GM23338 (cell line): ENCODE data around the gene UPF2. TPM values are rescaled to one million over a fixed set of nuclear protein-coding genes. Genes with fewer than 3 reads are reported as not detected.

Experiments used
- ATAC-seq: fragments of 200-7000 bp; cut with Tn5 transposase; 3 replicates; pipeline ENCODE4 v1.9.1; 2020
- DNase-seq: peaks from one replicate; pipeline ENCODE4 v3.0.0-alpha.2; 2015; ENCODE audit warnings: low spot score
- H2AFZ ChIP-seq: fragments of 200-600 bp; sonication (generic); 2 replicates; pipeline ENCODE4 v1.8.0; 2016; ENCODE audit warnings: antibody characterized with exemption, mild to moderate bottlenecking, moderate library complexity
- H3F3A ChIP-seq: fragments of 200-600 bp; sonication (generic); replicated peaks from 2 replicates; pipeline ENCODE4 v1.8.0; 2017; ENCODE audit warnings: antibody characterized with exemption, mixed run types, low read depth
- H3K27ac ChIP-seq: fragments of 200-600 bp; sonication (generic); 2 replicates; pipeline ENCODE4 v1.6.1; 2016; ENCODE audit warnings: low read depth
- H3K27me3 ChIP-seq: fragments of 200-600 bp; sonication (generic); 2 replicates; pipeline ENCODE4 v1.8.0; 2016; ENCODE audit warnings: mild to moderate bottlenecking, mixed run types, moderate library complexity; ENCODE audit not compliant: insufficient read depth
- H3K36me3 ChIP-seq: fragments of 200-600 bp; sonication (generic); 2 replicates; pipeline ENCODE4 v1.8.0; 2016; ENCODE audit warnings: mild to moderate bottlenecking; ENCODE audit not compliant: insufficient read depth
- H3K4me1 ChIP-seq: fragments of 200-600 bp; sonication (generic); 2 replicates; pipeline ENCODE4 v1.8.0; 2016; ENCODE audit warnings: mild to moderate bottlenecking, moderate library complexity; ENCODE audit not compliant: insufficient read depth
- H3K4me2 ChIP-seq: fragments of 200-600 bp; sonication (generic); 2 replicates; pipeline ENCODE4 v1.7.1; 2017; ENCODE audit warnings: mixed run types
- H3K4me3 ChIP-seq: fragments of 200-600 bp; sonication (generic); 2 replicates; pipeline ENCODE4 v1.6.1; 2016; ENCODE audit warnings: mixed run types
- H3K79me2 ChIP-seq: fragments of 200-600 bp; sonication (generic); replicated peaks from 2 replicates; pipeline ENCODE4 v1.8.0; 2017; ENCODE audit warnings: mild to moderate bottlenecking; ENCODE audit not compliant: insufficient read depth
- H3K9me2 ChIP-seq: fragments of 200-600 bp; sonication (generic); 2 replicates; pipeline ENCODE4 v1.8.0; 2017; ENCODE audit not compliant: insufficient read depth
- H4K20me1 ChIP-seq: fragments of 200-600 bp; sonication (generic); replicated peaks from 2 replicates; pipeline ENCODE4 v1.8.0; 2017; ENCODE audit warnings: mild to moderate bottlenecking; ENCODE audit not compliant: insufficient read depth
- H3K27ac Mint-ChIP-seq: 2 replicates; pipeline ENCODE4 v1.8.0; 2020; ENCODE audit warnings: inconsistent platforms, mild to moderate bottlenecking, moderate library complexity, mixed read lengths
- H3K27me3 Mint-ChIP-seq: 3 replicates; pipeline ENCODE4 v1.8.0; 2022; ENCODE audit warnings: low read depth, mild to moderate bottlenecking, moderate library complexity, mixed read lengths, inconsistent platforms; ENCODE audit not compliant: insufficient read depth, poor library complexity
- H3K36me3 Mint-ChIP-seq: 3 replicates; pipeline ENCODE4 v1.8.0; 2021; ENCODE audit warnings: low read depth, mild to moderate bottlenecking, inconsistent platforms, moderate library complexity, mixed read lengths
- H3K4me1 Mint-ChIP-seq: 3 replicates; pipeline ENCODE4 v1.8.0; 2020; ENCODE audit warnings: mild to moderate bottlenecking, inconsistent platforms, mixed read lengths
- H3K4me3 Mint-ChIP-seq: 3 replicates; pipeline ENCODE4 v1.8.0; 2021; ENCODE audit warnings: moderate library complexity, mild to moderate bottlenecking, inconsistent platforms, mixed read lengths
- H3K9me3 Mint-ChIP-seq: 3 replicates; pipeline ENCODE4 v1.8.0; 2020; ENCODE audit warnings: moderate library complexity, mild to moderate bottlenecking, inconsistent platforms, mixed read lengths
- CREB1 ChIP-seq: fragments of 250-450 bp; sonication (Bioruptor Pico); IDR thresholded peaks from 2 replicates; pipeline ENCODE4 v1.5.0; 2020; ENCODE audit warnings: low read depth, mild to moderate bottlenecking, moderate library complexity
- EZH2phosphoT487 ChIP-seq: fragments of 200-600 bp; sonication (generic); IDR thresholded peaks from one replicate; pipeline ENCODE4 v1.8.1; 2018; ENCODE audit warnings: antibody characterized with exemption; ENCODE audit not compliant: unreplicated experiment
- JUNB ChIP-seq: IDR thresholded peaks from one replicate; pipeline ENCODE4 v1.6.1; 2016; ENCODE audit warnings: antibody characterized with exemption; ENCODE audit not compliant: unreplicated experiment
- NANOG ChIP-seq: IDR thresholded peaks from 2 replicates; pipeline ENCODE4 v1.6.1; 2016; ENCODE audit warnings: antibody characterized with exemption, borderline replicate concordance
- ZNF114 ChIP-seq: fragments of 250-450 bp; sonication (Bioruptor Pico); IDR thresholded peaks from 2 replicates; pipeline ENCODE4 v1.5.0; 2020; ENCODE audit warnings: mild to moderate bottlenecking, moderate library complexity
- ZNF331 ChIP-seq: fragments of 250-450 bp; sonication (Bioruptor Pico); IDR thresholded peaks from 2 replicates; pipeline ENCODE4 v1.5.0; 2020; ENCODE audit warnings: low read depth, mild to moderate bottlenecking, moderate library complexity
- polyA plus RNA-seq: library from polyadenylated mRNA; unstranded; fragments of >200 nt; fragmentation: Nextera tagmentation; extraction: Ambion mirVana; gene quantifications from 2 replicates; pipeline ENCODE4 v1.2.1, GENCODE V29; 2016
- total RNA-seq: library from RNA; depleted of rRNA; stranded (reverse); fragments of >200 nt; shearing (Covaris generic); gene quantifications from 2 replicates; pipeline ENCODE4 v1.2.3, GENCODE V29; 2014
- TF ChIP-seq, protein P1 (sequence below): IDR thresholded peaks from one replicate; pipeline ENCODE4 v1.6.1; 2018; ENCODE audit warnings: antibody characterized with exemption; ENCODE audit not compliant: unreplicated experiment
- TF ChIP-seq, protein P2 (sequence below), 2 experiments: fragments of 200-600 bp in 1 of 2; sonication (generic) in 1 of 2; conservative IDR thresholded peaks; 2 replicates each; pipeline versions ENCODE4 v1.5.1 to v1.6.1; 2016 to 2017; ENCODE audit warnings: antibody characterized with exemption in 2 of 2, low read depth in 2 of 2, mild to moderate bottlenecking in 2 of 2, moderate library complexity in 1 of 2
- TF ChIP-seq, protein P3 (sequence below): fragments of 250-450 bp; sonication (Bioruptor Pico); IDR thresholded peaks from 2 replicates; pipeline ENCODE4 v1.5.0; 2020; ENCODE audit warnings: mild to moderate bottlenecking, moderate library complexity

The UPF2 gene
- total and polyA plus RNA-seq, 2 experiments from 2014 or later, result 29.0 to 78.5 TPM

DNA sequence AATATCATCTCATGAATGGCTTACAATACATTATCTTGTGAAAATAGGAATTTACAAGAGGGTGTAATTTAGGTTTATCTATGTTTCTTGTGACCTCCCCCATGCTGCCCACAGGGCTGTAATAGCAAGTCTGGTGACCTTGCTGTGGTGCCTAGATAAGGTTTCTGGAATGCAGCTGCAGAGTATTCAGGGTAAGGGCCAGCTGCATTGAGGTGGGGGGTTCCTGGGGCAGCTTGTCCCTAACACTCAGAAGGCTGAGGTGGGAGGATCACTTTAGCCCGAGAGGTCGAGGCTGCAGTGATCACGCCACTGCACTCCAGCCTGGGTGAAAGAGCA is 20.8 kb upstream of the UPF2 start (continued):
- TF ChIP-seq, protein P1, sequence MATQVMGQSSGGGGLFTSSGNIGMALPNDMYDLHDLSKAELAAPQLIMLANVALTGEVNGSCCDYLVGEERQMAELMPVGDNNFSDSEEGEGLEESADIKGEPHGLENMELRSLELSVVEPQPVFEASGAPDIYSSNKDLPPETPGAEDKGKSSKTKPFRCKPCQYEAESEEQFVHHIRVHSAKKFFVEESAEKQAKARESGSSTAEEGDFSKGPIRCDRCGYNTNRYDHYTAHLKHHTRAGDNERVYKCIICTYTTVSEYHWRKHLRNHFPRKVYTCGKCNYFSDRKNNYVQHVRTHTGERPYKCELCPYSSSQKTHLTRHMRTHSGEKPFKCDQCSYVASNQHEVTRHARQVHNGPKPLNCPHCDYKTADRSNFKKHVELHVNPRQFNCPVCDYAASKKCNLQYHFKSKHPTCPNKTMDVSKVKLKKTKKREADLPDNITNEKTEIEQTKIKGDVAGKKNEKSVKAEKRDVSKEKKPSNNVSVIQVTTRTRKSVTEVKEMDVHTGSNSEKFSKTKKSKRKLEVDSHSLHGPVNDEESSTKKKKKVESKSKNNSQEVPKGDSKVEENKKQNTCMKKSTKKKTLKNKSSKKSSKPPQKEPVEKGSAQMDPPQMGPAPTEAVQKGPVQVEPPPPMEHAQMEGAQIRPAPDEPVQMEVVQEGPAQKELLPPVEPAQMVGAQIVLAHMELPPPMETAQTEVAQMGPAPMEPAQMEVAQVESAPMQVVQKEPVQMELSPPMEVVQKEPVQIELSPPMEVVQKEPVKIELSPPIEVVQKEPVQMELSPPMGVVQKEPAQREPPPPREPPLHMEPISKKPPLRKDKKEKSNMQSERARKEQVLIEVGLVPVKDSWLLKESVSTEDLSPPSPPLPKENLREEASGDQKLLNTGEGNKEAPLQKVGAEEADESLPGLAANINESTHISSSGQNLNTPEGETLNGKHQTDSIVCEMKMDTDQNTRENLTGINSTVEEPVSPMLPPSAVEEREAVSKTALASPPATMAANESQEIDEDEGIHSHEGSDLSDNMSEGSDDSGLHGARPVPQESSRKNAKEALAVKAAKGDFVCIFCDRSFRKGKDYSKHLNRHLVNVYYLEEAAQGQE, result no peak
- TF ChIP-seq JUNB, result no peak

DNA sequence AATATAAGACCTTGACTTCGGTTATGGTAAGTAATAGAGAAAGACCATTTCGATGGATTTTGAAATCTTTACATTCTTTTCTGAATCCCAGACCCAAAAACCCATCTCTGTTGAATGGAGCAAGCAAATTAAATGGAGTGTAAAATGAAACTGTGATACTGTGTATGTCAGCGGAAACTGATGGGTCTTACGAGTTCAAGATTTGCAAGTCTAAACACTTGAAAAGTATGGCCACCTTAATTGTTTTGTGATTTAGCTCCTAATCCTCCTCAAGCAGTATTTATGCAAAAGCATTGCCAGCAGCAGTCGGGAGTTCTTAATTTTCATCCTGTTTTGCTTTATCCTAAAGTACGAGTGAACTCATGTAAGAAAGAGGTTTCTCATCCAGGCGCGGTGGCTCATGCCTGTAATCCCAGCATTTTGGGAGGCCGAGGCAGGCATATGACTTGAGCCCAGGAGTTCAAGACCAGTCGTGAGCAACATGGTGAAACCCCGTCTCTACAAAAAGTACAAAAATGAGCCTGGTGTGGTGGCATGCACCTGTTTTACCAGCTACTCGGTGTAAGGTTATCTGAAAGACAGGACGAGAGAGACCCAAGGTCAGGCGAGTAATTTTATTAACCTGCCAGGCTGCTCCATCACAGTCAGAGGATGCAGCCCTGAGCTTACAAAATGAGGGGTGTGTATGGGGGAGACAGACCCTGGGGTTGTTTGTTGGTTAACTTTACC is 20.3 kb upstream of the UPF2 start:
- Mint-ChIP-seq H3K36me3 (no peaks in the 10 kb centered on the region; the same call in 2 of the 3 replicates), H3K27ac (no peak overlapping the region), H3K9me3 (no peaks in the 10 kb centered on the region), H3K27me3 (peaks cover 3% of the 10 kb centered on the region), H3K4me3 (no peak overlapping the region), H3K4me1 (peaks cover 8% of the 10 kb centered on the region; the same call in 2 of the 3 replicates)
- H3K79me2 ChIP-seq, result no peaks in the 10 kb centered on the region
- no peaks in the 10 kb centered on the region for H3F3A ChIP-seq
- no peaks in the 10 kb centered on the region; the same call in 1 of the 2 replicates for H3K4me1 ChIP-seq
- H4K20me1 ChIP-seq, result no peaks in the 10 kb centered on the region
- no peaks in the 10 kb centered on the region for H3K27me3 ChIP-seq
- H3K4me3 ChIP-seq, result no peak overlapping the region
- H2AFZ ChIP-seq, result peak overlapping the region; percentile 54; the same call in 1 of the 2 replicates
- no peaks in the 10 kb centered on the region for H3K36me3 ChIP-seq
- no peaks in the 10 kb centered on the region for H3K9me2 ChIP-seq
- DNase-seq (no peak), ATAC-seq (no peak)
- no peak overlapping the region for H3K4me2 ChIP-seq
- no peak overlapping the region for H3K27ac ChIP-seq
- TF ChIP-seq, protein P2, sequence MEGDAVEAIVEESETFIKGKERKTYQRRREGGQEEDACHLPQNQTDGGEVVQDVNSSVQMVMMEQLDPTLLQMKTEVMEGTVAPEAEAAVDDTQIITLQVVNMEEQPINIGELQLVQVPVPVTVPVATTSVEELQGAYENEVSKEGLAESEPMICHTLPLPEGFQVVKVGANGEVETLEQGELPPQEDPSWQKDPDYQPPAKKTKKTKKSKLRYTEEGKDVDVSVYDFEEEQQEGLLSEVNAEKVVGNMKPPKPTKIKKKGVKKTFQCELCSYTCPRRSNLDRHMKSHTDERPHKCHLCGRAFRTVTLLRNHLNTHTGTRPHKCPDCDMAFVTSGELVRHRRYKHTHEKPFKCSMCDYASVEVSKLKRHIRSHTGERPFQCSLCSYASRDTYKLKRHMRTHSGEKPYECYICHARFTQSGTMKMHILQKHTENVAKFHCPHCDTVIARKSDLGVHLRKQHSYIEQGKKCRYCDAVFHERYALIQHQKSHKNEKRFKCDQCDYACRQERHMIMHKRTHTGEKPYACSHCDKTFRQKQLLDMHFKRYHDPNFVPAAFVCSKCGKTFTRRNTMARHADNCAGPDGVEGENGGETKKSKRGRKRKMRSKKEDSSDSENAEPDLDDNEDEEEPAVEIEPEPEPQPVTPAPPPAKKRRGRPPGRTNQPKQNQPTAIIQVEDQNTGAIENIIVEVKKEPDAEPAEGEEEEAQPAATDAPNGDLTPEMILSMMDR (conservative IDR thresholded peaks at IDR 0.05; ENCODE audit: low read depth in 2 of 2), result no peak
- TF ChIP-seq CREB1 (CRISPR knock-in tag), result no peak
- TF ChIP-seq NANOG, result no peak
- TF ChIP-seq, protein P3, sequence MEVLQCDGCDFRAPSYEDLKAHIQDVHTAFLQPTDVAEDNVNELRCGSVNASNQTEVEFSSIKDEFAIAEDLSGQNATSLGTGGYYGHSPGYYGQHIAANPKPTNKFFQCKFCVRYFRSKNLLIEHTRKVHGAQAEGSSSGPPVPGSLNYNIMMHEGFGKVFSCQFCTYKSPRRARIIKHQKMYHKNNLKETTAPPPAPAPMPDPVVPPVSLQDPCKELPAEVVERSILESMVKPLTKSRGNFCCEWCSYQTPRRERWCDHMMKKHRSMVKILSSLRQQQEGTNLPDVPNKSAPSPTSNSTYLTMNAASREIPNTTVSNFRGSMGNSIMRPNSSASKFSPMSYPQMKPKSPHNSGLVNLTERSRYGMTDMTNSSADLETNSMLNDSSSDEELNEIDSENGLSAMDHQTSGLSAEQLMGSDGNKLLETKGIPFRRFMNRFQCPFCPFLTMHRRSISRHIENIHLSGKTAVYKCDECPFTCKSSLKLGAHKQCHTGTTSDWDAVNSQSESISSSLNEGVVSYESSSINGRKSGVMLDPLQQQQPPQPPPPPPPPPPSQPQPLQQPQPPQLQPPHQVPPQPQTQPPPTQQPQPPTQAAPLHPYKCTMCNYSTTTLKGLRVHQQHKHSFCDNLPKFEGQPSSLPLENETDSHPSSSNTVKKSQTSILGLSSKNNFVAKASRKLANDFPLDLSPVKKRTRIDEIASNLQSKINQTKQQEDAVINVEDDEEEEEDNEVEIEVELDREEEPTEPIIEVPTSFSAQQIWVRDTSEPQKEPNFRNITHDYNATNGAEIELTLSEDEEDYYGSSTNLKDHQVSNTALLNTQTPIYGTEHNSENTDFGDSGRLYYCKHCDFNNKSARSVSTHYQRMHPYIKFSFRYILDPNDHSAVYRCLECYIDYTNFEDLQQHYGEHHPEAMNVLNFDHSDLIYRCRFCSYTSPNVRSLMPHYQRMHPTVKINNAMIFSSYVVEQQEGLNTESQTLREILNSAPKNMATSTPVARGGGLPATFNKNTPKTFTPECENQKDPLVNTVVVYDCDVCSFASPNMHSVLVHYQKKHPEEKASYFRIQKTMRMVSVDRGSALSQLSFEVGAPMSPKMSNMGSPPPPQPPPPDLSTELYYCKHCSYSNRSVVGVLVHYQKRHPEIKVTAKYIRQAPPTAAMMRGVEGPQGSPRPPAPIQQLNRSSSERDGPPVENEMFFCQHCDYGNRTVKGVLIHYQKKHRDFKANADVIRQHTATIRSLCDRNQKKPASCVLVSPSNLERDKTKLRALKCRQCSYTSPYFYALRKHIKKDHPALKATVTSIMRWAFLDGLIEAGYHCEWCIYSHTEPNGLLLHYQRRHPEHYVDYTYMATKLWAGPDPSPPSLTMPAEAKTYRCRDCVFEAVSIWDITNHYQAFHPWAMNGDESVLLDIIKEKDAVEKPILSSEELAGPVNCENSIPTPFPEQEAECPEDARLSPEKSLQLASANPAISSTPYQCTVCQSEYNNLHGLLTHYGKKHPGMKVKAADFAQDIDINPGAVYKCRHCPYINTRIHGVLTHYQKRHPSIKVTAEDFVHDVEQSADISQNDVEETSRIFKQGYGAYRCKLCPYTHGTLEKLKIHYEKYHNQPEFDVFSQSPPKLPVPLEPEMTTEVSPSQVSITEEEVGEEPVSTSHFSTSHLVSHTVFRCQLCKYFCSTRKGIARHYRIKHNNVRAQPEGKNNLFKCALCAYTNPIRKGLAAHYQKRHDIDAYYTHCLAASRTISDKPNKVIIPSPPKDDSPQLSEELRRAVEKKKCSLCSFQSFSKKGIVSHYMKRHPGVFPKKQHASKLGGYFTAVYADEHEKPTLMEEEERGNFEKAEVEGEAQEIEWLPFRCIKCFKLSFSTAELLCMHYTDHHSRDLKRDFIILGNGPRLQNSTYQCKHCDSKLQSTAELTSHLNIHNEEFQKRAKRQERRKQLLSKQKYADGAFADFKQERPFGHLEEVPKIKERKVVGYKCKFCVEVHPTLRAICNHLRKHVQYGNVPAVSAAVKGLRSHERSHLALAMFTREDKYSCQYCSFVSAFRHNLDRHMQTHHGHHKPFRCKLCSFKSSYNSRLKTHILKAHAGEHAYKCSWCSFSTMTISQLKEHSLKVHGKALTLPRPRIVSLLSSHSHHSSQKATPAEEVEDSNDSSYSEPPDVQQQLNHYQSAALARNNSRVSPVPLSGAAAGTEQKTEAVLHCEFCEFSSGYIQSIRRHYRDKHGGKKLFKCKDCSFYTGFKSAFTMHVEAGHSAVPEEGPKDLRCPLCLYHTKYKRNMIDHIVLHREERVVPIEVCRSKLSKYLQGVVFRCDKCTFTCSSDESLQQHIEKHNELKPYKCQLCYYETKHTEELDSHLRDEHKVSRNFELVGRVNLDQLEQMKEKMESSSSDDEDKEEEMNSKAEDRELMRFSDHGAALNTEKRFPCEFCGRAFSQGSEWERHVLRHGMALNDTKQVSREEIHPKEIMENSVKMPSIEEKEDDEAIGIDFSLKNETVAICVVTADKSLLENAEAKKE (CRISPR knock-in tag), result no peak
- TF ChIP-seq ZNF114 (CRISPR knock-in tag), result no peak
- TF ChIP-seq ZNF331 (CRISPR knock-in tag), result no peak
- TF ChIP-seq, protein P1, result no peak
- no peak for TF ChIP-seq EZH2phosphoT487
